ENCODE data around the gene ADM2.

GRCh38 chr22:50529416-50529896 is 48.1 kb downstream of the ADM2 start:
- TF ChIP-seq CTCF (IDR thresholded peaks at IDR 0.05; ENCODE audit: low read depth, low read length) (no peak), EZH2phosphoT487 (IDR thresholded peaks at IDR 0.05; ENCODE audit: low read depth) (no peak)

Data from OCI-LY3 (cell line).